Mesothelial cell of epicardium (in vitro differentiated cells): ENCODE data around the gene TMUB1. TPM values are rescaled to one million over a fixed set of nuclear protein-coding genes. Genes with fewer than 3 reads are reported as not detected.
A peak's percentile ranks its signal among the peaks of the same experiment; 100 is the strongest.

Source experiments
- DNase-seq, 2 experiments: peaks; one replicate each; pipeline ENCODE4 v3.0.0; 2021; ENCODE audit warnings: low spot score in 2 of 2; ENCODE audit not compliant: unreplicated experiment in 2 of 2
- H3K27ac Mint-ChIP-seq: 2 replicates; pipeline ENCODE4 v1.8.0; 2021; ENCODE audit warnings: mixed read lengths
- H3K27me3 Mint-ChIP-seq: 2 replicates; pipeline ENCODE4 v1.8.0; 2021; ENCODE audit warnings: low read depth, mixed read lengths
- H3K36me3 Mint-ChIP-seq: 2 replicates; pipeline ENCODE4 v1.8.0; 2021; ENCODE audit warnings: mixed read lengths
- H3K4me1 Mint-ChIP-seq: 2 replicates; pipeline ENCODE4 v1.8.0; 2021; ENCODE audit warnings: mixed read lengths
- H3K4me3 Mint-ChIP-seq: 2 replicates; pipeline ENCODE4 v1.8.0; 2021; ENCODE audit warnings: mild to moderate bottlenecking, moderate library complexity, mixed read lengths
- H3K9me3 Mint-ChIP-seq: 2 replicates; pipeline ENCODE4 v1.8.0; 2021; ENCODE audit warnings: mixed read lengths
- total RNA-seq: library from RNA; stranded (reverse); gene quantifications from 3 replicates; pipeline ENCODE4 v1.2.1, GENCODE V29; 2021
- TF ChIP-seq, protein P1 (sequence below): fragments of 200-600 bp; sonication (generic); IDR thresholded peaks from one replicate; pipeline ENCODE4 v1.5.0; 2021; ENCODE audit warnings: antibody characterized with exemption; ENCODE audit not compliant: unreplicated experiment

TMUB1 gene
- total RNA-seq, 1 donor from 2014 or later: 34.7 TPM

DNA sequence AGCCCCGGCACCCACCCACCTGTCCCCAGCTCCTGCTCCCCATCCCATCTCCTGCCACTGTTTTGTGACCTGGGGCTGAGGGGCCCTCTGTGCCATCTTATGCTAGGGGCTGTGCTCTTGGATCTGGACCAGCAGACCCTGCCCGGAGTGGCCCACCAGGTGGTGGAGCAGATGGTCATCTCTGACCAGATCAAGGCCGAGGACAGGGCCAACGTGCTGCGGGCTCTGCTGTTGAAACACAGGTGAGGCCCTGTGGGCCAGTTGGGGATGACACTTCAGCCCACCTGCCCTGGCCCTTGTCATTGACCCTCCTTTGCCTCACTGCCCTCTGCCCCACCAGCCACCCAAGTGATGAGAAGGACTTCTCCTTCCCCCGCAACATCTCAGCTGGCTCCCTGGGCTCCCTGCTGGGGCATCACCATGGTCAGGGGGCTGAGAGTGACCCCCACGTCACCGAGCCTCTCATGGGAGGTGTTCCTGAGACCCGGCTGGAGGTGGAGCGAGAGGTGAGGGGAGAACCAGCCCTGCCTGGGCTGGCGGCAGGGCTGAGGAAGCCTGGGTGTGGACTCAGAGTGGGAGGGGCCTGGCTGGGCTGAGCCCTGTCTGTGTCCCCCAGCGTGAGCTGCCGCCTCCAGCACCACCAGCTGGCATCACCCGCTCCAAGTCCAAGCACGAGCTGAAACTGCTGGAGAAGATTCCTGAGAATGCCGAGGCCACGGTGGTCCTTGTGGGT, 13.3 kb downstream of the TMUB1 start:
- Mint-ChIP-seq H3K27ac (no peak overlapping the region), H3K4me1 (peaks cover 10% of the 10 kb centered on the region), H3K27me3 (no peaks in the 10 kb centered on the region), H3K36me3 (peaks cover 28% of the 10 kb centered on the region), H3K4me3 (no peak overlapping the region), H3K9me3 (no peaks in the 10 kb centered on the region)
- TF ChIP-seq, protein P1, sequence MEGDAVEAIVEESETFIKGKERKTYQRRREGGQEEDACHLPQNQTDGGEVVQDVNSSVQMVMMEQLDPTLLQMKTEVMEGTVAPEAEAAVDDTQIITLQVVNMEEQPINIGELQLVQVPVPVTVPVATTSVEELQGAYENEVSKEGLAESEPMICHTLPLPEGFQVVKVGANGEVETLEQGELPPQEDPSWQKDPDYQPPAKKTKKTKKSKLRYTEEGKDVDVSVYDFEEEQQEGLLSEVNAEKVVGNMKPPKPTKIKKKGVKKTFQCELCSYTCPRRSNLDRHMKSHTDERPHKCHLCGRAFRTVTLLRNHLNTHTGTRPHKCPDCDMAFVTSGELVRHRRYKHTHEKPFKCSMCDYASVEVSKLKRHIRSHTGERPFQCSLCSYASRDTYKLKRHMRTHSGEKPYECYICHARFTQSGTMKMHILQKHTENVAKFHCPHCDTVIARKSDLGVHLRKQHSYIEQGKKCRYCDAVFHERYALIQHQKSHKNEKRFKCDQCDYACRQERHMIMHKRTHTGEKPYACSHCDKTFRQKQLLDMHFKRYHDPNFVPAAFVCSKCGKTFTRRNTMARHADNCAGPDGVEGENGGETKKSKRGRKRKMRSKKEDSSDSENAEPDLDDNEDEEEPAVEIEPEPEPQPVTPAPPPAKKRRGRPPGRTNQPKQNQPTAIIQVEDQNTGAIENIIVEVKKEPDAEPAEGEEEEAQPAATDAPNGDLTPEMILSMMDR: no peak
- DNase-seq: no peak

DNA sequence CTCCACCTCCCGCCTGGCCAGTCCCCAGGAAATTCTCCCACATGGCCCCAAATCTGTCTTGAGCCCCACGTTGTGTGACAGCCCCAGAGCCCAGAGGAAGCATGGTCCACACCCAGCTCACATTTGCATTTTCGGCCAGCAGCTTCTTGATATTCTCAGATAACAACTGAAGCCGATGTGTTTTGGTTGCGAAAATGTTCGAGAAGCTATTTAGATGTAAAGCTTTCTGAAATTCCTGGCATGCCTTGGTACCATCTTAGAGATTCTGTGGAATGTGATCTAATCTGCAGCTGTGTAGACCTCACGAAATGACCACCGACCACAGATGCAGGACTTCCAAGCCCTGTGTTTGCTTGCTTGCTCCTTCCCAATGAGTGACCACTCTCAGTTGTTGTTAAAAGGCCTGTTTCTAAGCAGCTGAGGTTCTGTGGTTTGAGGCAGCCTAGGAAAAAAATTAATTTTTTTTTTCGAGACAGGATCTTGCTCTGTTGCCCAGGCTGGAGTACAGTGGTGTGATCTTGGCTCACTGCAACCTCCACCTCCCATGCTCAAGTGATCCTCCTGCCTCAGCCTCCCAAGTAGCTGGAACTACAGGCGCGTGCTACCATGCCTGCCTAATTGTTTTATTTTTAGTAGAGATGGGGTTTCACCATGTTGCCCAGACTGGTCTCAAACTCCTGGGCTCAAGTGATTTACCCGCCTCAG, 15.1 kb downstream of the TMUB1 start:
- H3K4me3 Mint-ChIP-seq: no peak overlapping the region
- TF ChIP-seq, protein P1: no peak
- H3K9me3 Mint-ChIP-seq: no peaks in the 10 kb centered on the region
- H3K4me1 Mint-ChIP-seq: peaks cover 13% of the 10 kb centered on the region
- H3K27ac Mint-ChIP-seq: peak overlapping the region; percentile 74
- no peaks in the 10 kb centered on the region for H3K27me3 Mint-ChIP-seq
- peaks cover 22% of the 10 kb centered on the region for H3K36me3 Mint-ChIP-seq
- no peak for DNase-seq

DNA sequence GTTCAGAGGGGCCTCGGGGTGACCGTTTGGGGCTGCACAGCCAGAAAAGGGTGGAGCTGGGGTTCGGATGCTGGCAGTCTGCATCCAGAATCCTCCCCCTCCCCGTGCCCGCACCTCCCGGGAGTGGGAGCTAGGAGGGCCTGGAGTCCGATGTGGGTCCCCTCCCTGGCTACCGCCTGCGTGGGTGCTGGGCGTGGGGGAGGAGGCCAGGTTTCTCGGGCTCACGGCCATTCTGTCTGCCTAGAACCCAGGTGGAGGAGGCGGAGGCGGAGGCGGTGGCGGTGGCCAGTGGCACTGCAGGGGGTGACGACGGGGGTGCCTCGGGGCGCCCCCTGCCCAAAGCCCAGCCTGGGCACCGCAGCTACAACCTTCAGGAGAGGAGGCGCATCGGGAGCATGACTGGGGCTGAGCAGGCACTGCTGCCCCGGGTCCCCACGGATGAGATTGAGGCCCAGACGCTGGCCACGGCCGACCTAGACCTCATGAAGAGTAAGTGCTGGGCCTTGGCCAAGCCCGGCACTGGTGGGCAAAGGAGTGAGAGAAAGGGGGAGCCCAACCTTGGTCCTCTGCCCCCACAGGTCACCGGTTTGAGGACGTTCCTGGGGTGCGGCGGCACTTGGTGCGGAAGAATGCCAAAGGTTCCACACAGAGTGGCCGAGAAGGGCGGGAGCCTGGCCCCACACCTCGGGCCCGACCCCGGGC, 16.9 kb downstream of the TMUB1 start:
- Mint-ChIP-seq H3K27me3 (no peaks in the 10 kb centered on the region), H3K36me3 (peaks cover 16% of the 10 kb centered on the region), H3K4me3 (no peak overlapping the region), H3K4me1 (peaks cover 27% of the 10 kb centered on the region), H3K9me3 (no peaks in the 10 kb centered on the region), H3K27ac (no peak overlapping the region)
- no peak for DNase-seq
- TF ChIP-seq, protein P1: no peak

DNA sequence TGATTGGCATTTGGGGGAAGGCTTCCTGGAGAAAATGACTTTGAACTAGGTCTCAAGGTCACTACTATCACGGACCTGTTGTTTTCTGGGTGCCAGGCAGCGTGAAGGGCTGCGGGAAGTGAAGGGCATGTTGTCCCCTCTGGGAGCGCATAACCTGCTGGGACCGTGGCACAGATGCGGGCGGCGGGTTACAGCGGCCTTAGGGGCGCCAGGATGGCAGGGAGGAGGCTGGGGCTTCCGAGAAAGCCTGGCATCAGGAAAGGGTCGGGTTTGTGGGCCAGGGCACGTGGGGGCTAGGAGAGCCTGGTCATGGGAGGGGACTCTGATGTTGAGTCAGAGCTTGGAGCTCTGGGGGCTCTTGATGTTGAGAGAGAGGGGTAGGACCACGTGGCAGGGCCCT, 17.8 kb downstream of the TMUB1 start:
- DNase-seq: no peak
- Mint-ChIP-seq H3K27me3 (no peaks in the 10 kb centered on the region), H3K27ac (no peak overlapping the region), H3K4me3 (no peak overlapping the region), H3K36me3 (peaks cover 16% of the 10 kb centered on the region), H3K9me3 (no peaks in the 10 kb centered on the region), H3K4me1 (peaks cover 36% of the 10 kb centered on the region)
- TF ChIP-seq, protein P1: no peak

DNA sequence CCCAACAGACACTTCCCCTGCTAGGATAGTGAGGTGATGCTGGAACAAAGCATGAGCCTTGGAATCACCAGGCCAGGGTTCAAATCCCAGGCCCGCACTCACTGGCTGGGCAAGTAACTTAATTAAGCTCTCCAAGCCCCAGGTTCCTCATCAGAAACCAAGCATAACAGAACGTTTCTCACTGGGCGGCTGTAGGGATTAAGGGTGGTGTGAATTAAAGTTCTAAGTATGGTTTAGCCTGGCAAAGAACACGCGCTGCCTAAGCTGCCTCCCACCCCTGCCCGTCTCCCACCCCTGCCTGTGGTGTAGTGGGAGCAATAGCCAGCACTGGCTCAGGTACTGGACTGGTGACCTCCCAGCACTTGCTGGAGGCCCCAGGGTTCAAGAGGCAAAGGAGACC, 18.3 kb downstream of the TMUB1 start:
- H3K27me3 Mint-ChIP-seq: no peaks in the 10 kb centered on the region
- peaks cover 16% of the 10 kb centered on the region for H3K36me3 Mint-ChIP-seq
- TF ChIP-seq, protein P1: no peak
- H3K4me3 Mint-ChIP-seq: no peak overlapping the region
- no peaks in the 10 kb centered on the region for H3K9me3 Mint-ChIP-seq
- H3K27ac Mint-ChIP-seq: no peak overlapping the region
- peaks cover 40% of the 10 kb centered on the region for H3K4me1 Mint-ChIP-seq
- no peak for DNase-seq
